ENCODE data around the gene ITPK1.

ITPK1 gene

DNA sequence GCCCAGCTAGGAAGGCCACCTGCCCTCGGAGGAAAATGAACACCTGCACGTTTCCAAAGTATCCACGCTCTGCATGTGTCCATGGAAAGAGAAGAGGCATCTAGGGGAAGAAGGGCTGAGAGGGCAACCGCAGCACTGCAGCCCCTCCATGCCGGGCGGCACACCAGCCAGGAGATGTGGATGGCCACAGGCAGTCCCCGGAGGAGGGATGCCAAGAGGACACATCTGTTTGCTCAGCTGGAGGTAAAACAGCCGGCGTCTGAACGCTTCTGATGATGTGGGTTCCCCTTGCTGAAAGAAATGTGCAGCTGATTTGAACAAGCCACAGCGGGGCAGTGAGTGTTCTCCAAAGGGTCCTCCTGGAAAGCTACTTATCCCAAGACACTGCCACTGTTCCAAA lies 158.8 kb downstream of the ITPK1 start:
- Histone ChIP-seq H3K27me3 (ENCODE audit: control insufficient read depth in 1 of 2, insufficient read depth in 2 of 2, low read length in 2 of 2) (no peaks in the 10 kb centered on the region), H3K9me3 (ENCODE audit: control insufficient read depth in 2 of 2, low read length in 2 of 2) (no peaks in the 10 kb centered on the region), H3K4me3 (ENCODE audit: low read length in 2 of 2) (no peak overlapping the region), H3K4me1 (ENCODE audit: control insufficient read depth, insufficient read depth, low read length) (peaks cover 4% of the 10 kb centered on the region), H3K27ac (ENCODE audit: low read length) (no peak overlapping the region), H3K36me3 (ENCODE audit: control insufficient read depth in 2 of 2, insufficient read depth in 2 of 2, low read length in 2 of 2) (peaks cover 9 to 28% of the 10 kb centered on the region in 2 donors), H3K9ac (ENCODE audit: low read length in 2 of 2) (no peak overlapping the region)

DNA sequence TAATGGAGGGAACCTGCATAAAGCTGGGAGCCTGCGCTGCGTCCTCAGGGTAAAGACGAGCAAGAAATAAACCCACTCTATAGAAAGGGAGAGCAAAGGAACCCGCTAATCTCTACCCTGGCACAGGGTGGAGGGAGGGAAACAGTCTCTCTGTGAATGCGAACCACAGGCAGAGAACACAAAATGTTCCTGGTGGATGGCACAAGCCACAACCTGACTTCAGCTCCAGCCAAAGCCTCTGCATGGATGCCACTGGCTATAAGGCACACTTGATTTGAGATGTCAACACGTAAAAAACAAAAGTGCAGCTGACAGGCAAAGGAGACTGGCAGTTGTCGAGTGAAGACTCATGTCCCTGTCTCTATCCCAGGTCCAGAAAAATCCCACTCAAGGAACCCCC lies 160.3 kb downstream of the ITPK1 start:
- Histone ChIP-seq H3K9me3 (ENCODE audit: control insufficient read depth in 2 of 2, low read length in 2 of 2) (no peaks in the 10 kb centered on the region), H3K9ac (ENCODE audit: low read length in 2 of 2) (no peak overlapping the region), H3K27ac (ENCODE audit: low read length) (no peak overlapping the region), H3K27me3 (ENCODE audit: control insufficient read depth in 1 of 2, insufficient read depth in 2 of 2, low read length in 2 of 2) (no peaks in the 10 kb centered on the region), H3K4me3 (ENCODE audit: low read length in 2 of 2) (no peak overlapping the region), H3K4me1 (ENCODE audit: control insufficient read depth, insufficient read depth, low read length) (peaks cover 9% of the 10 kb centered on the region), H3K36me3 (ENCODE audit: control insufficient read depth in 2 of 2, insufficient read depth in 2 of 2, low read length in 2 of 2) (peaks cover 10 to 30% of the 10 kb centered on the region in 2 donors)

DNA sequence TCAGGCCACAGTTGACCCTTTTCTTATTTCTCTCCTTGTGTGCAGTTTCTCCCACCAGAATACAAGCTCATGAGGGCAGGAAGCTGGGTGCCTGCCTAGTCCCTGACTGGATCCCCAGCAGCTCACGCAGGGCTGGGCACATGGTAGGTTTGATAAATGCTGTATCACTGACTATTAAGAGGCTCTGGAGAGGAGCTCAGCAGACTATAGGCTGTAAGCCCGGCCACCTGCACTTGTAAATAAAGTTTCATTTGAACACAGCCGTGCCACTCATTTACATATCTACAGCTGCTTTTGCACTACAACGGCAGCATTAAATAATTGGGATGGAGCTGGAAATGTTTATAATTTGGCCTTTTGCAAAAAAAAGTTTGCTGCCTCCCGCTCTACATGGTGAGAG lies 160.8 kb downstream of the ITPK1 start:
- Histone ChIP-seq H3K4me1 (ENCODE audit: control insufficient read depth, insufficient read depth, low read length) (peaks cover 9% of the 10 kb centered on the region), H3K9ac (ENCODE audit: low read length in 2 of 2) (no peak overlapping the region), H3K9me3 (ENCODE audit: control insufficient read depth in 2 of 2, low read length in 2 of 2) (no peaks in the 10 kb centered on the region), H3K36me3 (ENCODE audit: control insufficient read depth in 2 of 2, insufficient read depth in 2 of 2, low read length in 2 of 2) (peaks cover 11 to 32% of the 10 kb centered on the region in 2 donors), H3K27ac (ENCODE audit: low read length) (no peak overlapping the region), H3K27me3 (ENCODE audit: control insufficient read depth in 1 of 2, insufficient read depth in 2 of 2, low read length in 2 of 2) (no peaks in the 10 kb centered on the region), H3K4me3 (ENCODE audit: low read length in 2 of 2) (no peak overlapping the region)

DNA sequence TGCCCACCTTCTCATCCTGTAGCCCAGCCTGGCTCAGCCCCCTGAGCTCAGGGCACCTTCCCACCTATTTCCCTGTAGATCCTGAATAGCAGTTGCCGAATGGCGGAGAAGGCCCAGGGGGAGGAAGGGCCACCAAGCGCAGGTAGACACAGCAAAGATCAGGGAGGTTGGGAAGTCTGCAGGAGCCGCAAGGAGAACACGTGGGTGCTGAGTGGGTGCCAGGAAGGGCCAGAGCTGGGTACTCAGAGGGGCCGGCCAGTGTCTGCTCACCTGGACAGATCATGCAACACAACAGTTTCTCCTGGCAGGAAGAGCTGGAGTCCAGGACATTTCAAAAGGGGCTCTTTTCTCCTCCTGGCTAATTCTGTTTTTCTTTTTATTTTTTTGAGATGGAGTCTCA lies 162.2 kb downstream of the ITPK1 start:
- Histone ChIP-seq H3K9me3 (ENCODE audit: control insufficient read depth in 2 of 2, low read length in 2 of 2) (no peaks in the 10 kb centered on the region), H3K9ac (ENCODE audit: low read length in 2 of 2) (no peak overlapping the region), H3K4me3 (ENCODE audit: low read length in 2 of 2) (no peak overlapping the region), H3K36me3 (ENCODE audit: control insufficient read depth in 2 of 2, insufficient read depth in 2 of 2, low read length in 2 of 2) (peaks cover 11 to 30% of the 10 kb centered on the region in 2 donors), H3K27ac (ENCODE audit: low read length) (no peak overlapping the region), H3K27me3 (ENCODE audit: control insufficient read depth in 1 of 2, insufficient read depth in 2 of 2, low read length in 2 of 2) (no peaks in the 10 kb centered on the region), H3K4me1 (ENCODE audit: control insufficient read depth, insufficient read depth, low read length) (peaks cover 9% of the 10 kb centered on the region)

DNA sequence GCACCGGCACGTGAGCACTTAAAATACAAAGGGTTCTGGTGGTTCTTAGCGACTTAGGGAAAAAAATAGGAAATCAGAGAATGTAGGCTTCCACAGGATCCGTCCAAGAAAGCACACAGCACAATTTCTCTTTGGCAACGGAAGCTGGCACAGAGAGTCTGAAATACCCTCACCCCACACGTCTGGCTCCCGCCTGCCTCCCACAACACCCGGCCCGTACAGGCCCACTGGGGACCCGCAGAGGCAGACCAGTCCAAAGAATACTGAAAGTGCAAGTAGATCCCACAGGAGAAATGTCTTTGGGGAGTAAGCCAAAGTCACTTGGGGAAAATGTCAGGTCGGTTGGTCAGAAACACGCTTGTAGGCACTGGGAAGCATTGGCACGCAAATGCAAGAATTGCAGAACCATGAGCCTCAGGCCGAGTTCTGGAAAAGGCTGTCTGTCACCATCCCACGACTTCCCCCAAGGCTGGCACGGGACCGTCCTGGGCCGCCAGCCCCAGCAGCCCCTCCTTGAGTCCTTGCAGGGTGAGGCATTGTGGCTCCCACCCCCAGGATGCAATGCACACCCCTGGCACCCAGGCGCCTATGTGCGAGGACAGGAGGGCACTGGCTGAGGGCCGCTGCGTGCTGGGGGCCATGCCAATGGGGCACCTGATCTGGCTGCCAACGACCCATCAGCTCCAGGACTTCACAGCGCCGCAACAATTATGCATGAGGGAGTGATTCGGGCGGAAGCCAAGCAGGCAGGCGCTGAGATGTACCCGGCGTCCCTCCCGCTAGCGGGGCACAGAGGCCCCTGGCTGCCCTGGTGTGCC lies 163.0 kb downstream of the ITPK1 start:
- H3K27me3 ChIP-seq (ENCODE audit: control insufficient read depth in 1 of 2, insufficient read depth in 2 of 2, low read length in 2 of 2): no peaks in the 10 kb centered on the region
- H3K36me3 ChIP-seq (ENCODE audit: control insufficient read depth in 2 of 2, insufficient read depth in 2 of 2, low read length in 2 of 2): peaks cover 6 to 27% of the 10 kb centered on the region in 2 donors
- no peak overlapping the region for H3K27ac ChIP-seq (ENCODE audit: low read length)
- no peaks in the 10 kb centered on the region for H3K9me3 ChIP-seq (ENCODE audit: control insufficient read depth in 2 of 2, low read length in 2 of 2)
- H3K4me3 ChIP-seq (ENCODE audit: low read length in 2 of 2): no peak overlapping the region
- no peak overlapping the region for H3K9ac ChIP-seq (ENCODE audit: low read length in 2 of 2)
- peaks cover 9% of the 10 kb centered on the region for H3K4me1 ChIP-seq (ENCODE audit: control insufficient read depth, insufficient read depth, low read length)

GRCh38 chr14:92951912-92952471 lies 163.7 kb downstream of the ITPK1 start:
- Histone ChIP-seq H3K9ac (ENCODE audit: low read length in 2 of 2) (no peak overlapping the region), H3K36me3 (ENCODE audit: control insufficient read depth in 2 of 2, insufficient read depth in 2 of 2, low read length in 2 of 2) (peaks cover 5 to 21% of the 10 kb centered on the region in 2 donors), H3K27me3 (ENCODE audit: control insufficient read depth in 1 of 2, insufficient read depth in 2 of 2, low read length in 2 of 2) (no peaks in the 10 kb centered on the region), H3K4me3 (ENCODE audit: low read length in 2 of 2) (no peak overlapping the region), H3K9me3 (ENCODE audit: control insufficient read depth in 2 of 2, low read length in 2 of 2) (no peaks in the 10 kb centered on the region), H3K4me1 (ENCODE audit: control insufficient read depth, insufficient read depth, low read length) (peaks cover 9% of the 10 kb centered on the region), H3K27ac (ENCODE audit: low read length) (no peak overlapping the region)

DNA sequence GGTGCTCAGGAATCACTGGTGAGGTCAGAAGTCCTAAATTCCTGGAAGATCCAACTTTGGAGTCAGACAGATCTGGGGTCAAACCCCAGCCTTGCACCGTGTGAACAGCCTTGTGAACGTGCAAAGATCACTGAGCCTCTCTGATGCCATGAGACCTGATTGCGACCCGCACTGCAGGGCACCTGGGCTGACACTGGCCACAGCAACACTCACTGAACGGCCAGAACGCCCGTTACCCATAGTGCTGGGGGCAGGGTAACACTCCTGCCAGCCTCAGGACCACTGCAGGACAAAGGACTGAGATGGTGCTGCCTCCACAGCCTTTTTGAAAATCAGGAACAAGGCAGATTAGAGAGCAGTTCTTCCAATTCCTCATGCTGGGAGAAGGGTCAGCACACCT lies 164.5 kb downstream of the ITPK1 start:
- Histone ChIP-seq H3K9ac (ENCODE audit: low read length in 2 of 2) (no peak overlapping the region), H3K9me3 (ENCODE audit: control insufficient read depth in 2 of 2, low read length in 2 of 2) (no peaks in the 10 kb centered on the region), H3K4me1 (ENCODE audit: control insufficient read depth, insufficient read depth, low read length) (peaks cover 12% of the 10 kb centered on the region), H3K27ac (ENCODE audit: low read length) (no peak overlapping the region), H3K4me3 (ENCODE audit: low read length in 2 of 2) (no peak overlapping the region), H3K36me3 (ENCODE audit: control insufficient read depth in 2 of 2, insufficient read depth in 2 of 2, low read length in 2 of 2) (peaks cover 2 to 19% of the 10 kb centered on the region in 2 donors), H3K27me3 (ENCODE audit: control insufficient read depth in 1 of 2, insufficient read depth in 2 of 2, low read length in 2 of 2) (no peaks in the 10 kb centered on the region)

DNA sequence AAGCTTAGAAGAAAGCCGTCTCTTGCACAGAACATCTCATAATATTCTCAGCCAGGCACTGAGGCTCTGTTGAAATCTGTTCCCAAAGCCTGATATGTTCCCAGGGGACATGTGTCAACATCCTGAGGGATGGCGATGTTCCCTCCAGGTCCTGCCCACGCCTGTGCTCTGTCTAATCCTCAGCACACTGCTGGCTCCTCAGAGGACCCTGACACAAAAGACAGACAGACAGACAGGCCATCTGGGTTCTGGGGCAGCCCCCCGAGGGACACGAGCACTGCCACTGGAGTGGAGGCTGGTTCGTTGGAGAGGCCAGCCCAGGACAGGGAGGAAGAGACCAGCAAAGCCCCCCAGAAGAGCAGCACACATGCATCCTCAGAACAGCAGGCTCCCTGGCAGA lies 165.0 kb downstream of the ITPK1 start:
- no peak overlapping the region for H3K9ac ChIP-seq (ENCODE audit: low read length in 2 of 2)
- no peaks in the 10 kb centered on the region for H3K27me3 ChIP-seq (ENCODE audit: control insufficient read depth in 1 of 2, insufficient read depth in 2 of 2, low read length in 2 of 2)
- peaks cover 12% of the 10 kb centered on the region for H3K4me1 ChIP-seq (ENCODE audit: control insufficient read depth, insufficient read depth, low read length)
- H3K4me3 ChIP-seq (ENCODE audit: low read length in 2 of 2): no peak overlapping the region
- peaks cover 2 to 24% of the 10 kb centered on the region in 2 donors for H3K36me3 ChIP-seq (ENCODE audit: control insufficient read depth in 2 of 2, insufficient read depth in 2 of 2, low read length in 2 of 2)
- no peaks in the 10 kb centered on the region for H3K9me3 ChIP-seq (ENCODE audit: control insufficient read depth in 2 of 2, low read length in 2 of 2)
- no peak overlapping the region for H3K27ac ChIP-seq (ENCODE audit: low read length)

- no peak overlapping the region for H3K27ac ChIP-seq (ENCODE audit: low read length)
- H3K4me3 ChIP-seq (ENCODE audit: low read length in 2 of 2): no peak overlapping the region
- peaks cover 12% of the 10 kb centered on the region for H3K4me1 ChIP-seq (ENCODE audit: control insufficient read depth, insufficient read depth, low read length)
- H3K9ac ChIP-seq (ENCODE audit: low read length in 2 of 2): no peak overlapping the region
- no peaks in the 10 kb centered on the region for H3K9me3 ChIP-seq (ENCODE audit: control insufficient read depth in 2 of 2, low read length in 2 of 2)
- no peaks in the 10 kb centered on the region for H3K27me3 ChIP-seq (ENCODE audit: control insufficient read depth in 1 of 2, insufficient read depth in 2 of 2, low read length in 2 of 2)
- peaks cover 2 to 26% of the 10 kb centered on the region in 2 donors for H3K36me3 ChIP-seq (ENCODE audit: control insufficient read depth in 2 of 2, insufficient read depth in 2 of 2, low read length in 2 of 2)
These were observed 165.6 kb downstream of the ITPK1 start for GRCh38 chr14:92950193-92950540.

DNA sequence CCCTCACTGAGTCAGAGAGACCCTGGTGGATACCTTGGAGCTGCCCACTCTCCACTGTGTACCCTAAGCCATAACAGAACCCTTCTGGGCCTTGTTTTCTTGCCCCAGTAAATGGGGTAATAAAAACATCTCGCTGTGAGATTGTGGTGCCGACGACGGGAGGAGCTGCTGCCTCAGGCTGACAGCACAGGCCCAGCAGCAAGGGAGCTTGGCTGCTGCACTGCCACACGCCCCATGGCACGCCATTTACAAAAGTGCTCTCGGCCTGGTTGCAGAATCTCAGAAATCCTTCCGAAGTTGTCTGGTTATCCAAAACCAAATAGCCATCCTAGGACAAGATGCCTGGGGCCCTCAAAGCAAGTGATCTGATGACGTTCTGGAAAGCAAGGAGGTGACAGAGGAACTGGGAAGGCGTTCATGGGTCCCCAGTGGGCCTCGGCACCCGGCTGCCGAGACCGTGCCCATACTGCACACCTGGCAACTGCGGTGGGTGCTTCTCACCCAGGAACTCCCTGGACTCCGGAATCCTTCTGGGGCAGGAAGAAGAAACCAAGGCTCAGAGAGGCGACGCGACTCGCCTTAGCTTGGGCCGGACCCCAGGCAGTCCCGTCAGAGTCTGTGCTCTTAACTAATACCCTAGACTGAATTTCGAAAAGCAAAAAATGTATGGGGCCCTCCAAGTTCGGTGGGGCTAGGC lies 166.1 kb downstream of the ITPK1 start:
- H3K4me3 ChIP-seq (ENCODE audit: low read length in 2 of 2): no peak overlapping the region
- no peaks in the 10 kb centered on the region for H3K27me3 ChIP-seq (ENCODE audit: control insufficient read depth in 1 of 2, insufficient read depth in 2 of 2, low read length in 2 of 2)
- no peaks in the 10 kb centered on the region for H3K9me3 ChIP-seq (ENCODE audit: control insufficient read depth in 2 of 2, low read length in 2 of 2)
- no peak overlapping the region for H3K27ac ChIP-seq (ENCODE audit: low read length)
- peaks cover 12% of the 10 kb centered on the region for H3K4me1 ChIP-seq (ENCODE audit: control insufficient read depth, insufficient read depth, low read length)
- peaks cover 2 to 29% of the 10 kb centered on the region in 2 donors for H3K36me3 ChIP-seq (ENCODE audit: control insufficient read depth in 2 of 2, insufficient read depth in 2 of 2, low read length in 2 of 2)
- no peak overlapping the region for H3K9ac ChIP-seq (ENCODE audit: low read length in 2 of 2)

GRCh38 chr14:92948647-92949046 lies 167.1 kb downstream of the ITPK1 start:
- Histone ChIP-seq H3K27me3 (ENCODE audit: control insufficient read depth in 1 of 2, insufficient read depth in 2 of 2, low read length in 2 of 2) (no peaks in the 10 kb centered on the region), H3K9ac (ENCODE audit: low read length in 2 of 2) (no peak overlapping the region), H3K4me1 (ENCODE audit: control insufficient read depth, insufficient read depth, low read length) (peaks cover 12% of the 10 kb centered on the region), H3K4me3 (ENCODE audit: low read length in 2 of 2) (no peak overlapping the region), H3K9me3 (ENCODE audit: control insufficient read depth in 2 of 2, low read length in 2 of 2) (no peaks in the 10 kb centered on the region), H3K27ac (ENCODE audit: low read length) (no peak overlapping the region), H3K36me3 (ENCODE audit: control insufficient read depth in 2 of 2, insufficient read depth in 2 of 2, low read length in 2 of 2) (peaks cover 2 to 31% of the 10 kb centered on the region in 2 donors)

Measured in stomach smooth muscle (tissue), 2 donors.